Activated CD8-positive, alpha-beta T cell treated with anti-CD3 and anti-CD28 coated beads, Interleukin-2, amount 10 ng/mL, durations not matched to agents 7 days and 5 days (primary cell): ENCODE results near the gene FUT9. TPM values are rescaled to one million over a fixed set of nuclear protein-coding genes. Genes with fewer than 3 reads are reported as not detected.
"Not testable (repeated sequence)": the region's sequence is repeated elsewhere in the genome, so short reads cannot be mapped to it uniquely, and the experiment has no call there.

Experiments
- ATAC-seq: fragments of 150-1000 bp; cut with Tn5 transposase; one replicate; pipeline ENCODE4 v1.10.0; 2021; ENCODE audit warnings: moderate library complexity
- CTCF ChIA-PET: fragments of 350-600 bp; sonication (Branson Sonifier 250); formaldehyde crosslinking; loops from one replicate; lab custom pipeline; 2021; ENCODE audit warnings: antibody characterized with exemption; lab: Charles Lee
- POLR2A ChIA-PET: fragments of 350-600 bp; sonication (Branson Sonifier 250); formaldehyde crosslinking; loops from one replicate; lab custom pipeline; 2021; ENCODE audit warnings: antibody characterized with exemption; lab: Charles Lee
- DNase-seq: peaks from one replicate; pipeline ENCODE4 v3.0.0-alpha.2; 2020
- H3K27ac Mint-ChIP-seq: one replicate; pipeline ENCODE4 v1.8.0; 2021; ENCODE audit warnings: mild to moderate bottlenecking, mixed read lengths
- H3K27me3 Mint-ChIP-seq: one replicate; pipeline ENCODE4 v1.8.0; 2021; ENCODE audit warnings: low read depth, mixed read lengths
- H3K36me3 Mint-ChIP-seq: one replicate; pipeline ENCODE4 v1.8.0; 2021; ENCODE audit warnings: low read depth, mixed read lengths
- H3K4me1 Mint-ChIP-seq: one replicate; pipeline ENCODE4 v1.8.0; 2021; ENCODE audit warnings: low read depth, mixed read lengths
- H3K4me3 Mint-ChIP-seq: one replicate; pipeline ENCODE4 v1.8.0; 2021; ENCODE audit warnings: mild to moderate bottlenecking, mixed read lengths
- H3K9me3 Mint-ChIP-seq: one replicate; pipeline ENCODE4 v1.8.0; 2022; ENCODE audit warnings: mixed read lengths; ENCODE audit not compliant: insufficient read depth
- total RNA-seq, 2 experiments: library from RNA; stranded (reverse); gene quantifications; one replicate each; pipeline ENCODE4 v1.2.3, GENCODE V29; 2021

The FUT9 gene
- total RNA-seq, 2 experiments from 2014 or later: not detected

- DNase-seq (no peak), ATAC-seq (no peak)
- Mint-ChIP-seq H3K4me3 (no peak overlapping the region), H3K27me3 (no peaks in the 10 kb centered on the region), H3K36me3 (no peaks in the 10 kb centered on the region), H3K27ac (no peak overlapping the region), H3K9me3 (no peaks in the 10 kb centered on the region), H3K4me1 (no peaks in the 10 kb centered on the region)
- CTCF ChIA-PET: no interaction called here
- POLR2A ChIA-PET: no interaction called here
These were observed 230.8 kb downstream of the FUT9 start for GRCh38 chr6:96246563-96246962.

DNA sequence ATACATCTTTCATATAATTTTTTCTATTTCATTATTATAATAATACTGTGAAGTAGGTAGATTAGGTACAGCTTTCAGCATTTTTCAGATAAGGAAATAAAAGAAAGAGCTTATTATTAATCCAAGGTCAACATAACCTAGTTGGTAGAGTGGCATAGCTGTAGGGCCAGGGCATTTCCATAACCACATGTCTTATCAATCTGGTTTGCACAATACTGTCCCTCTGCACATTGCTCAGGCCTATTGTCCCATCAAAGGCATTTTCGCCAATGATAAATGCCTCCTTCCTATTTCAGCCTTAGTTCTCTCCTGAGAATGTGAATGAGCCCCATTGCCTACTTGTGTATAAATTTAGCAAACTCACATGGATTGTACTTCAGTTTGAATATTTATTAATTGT, 234.0 kb downstream of the FUT9 start:
- H3K27ac Mint-ChIP-seq: no peak overlapping the region
- no peak for ATAC-seq
- ChIA-PET CTCF (interaction anchor here (1.3 kb wide), 1 partner anchor 219 kb away, joined by 3 read pairs; no protein-coding TSS in a partner anchor), POLR2A (no interaction called here)
- no peaks in the 10 kb centered on the region for H3K9me3 Mint-ChIP-seq
- no peaks in the 10 kb centered on the region for H3K27me3 Mint-ChIP-seq
- no peaks in the 10 kb centered on the region for H3K36me3 Mint-ChIP-seq
- DNase-seq: no peak
- no peak overlapping the region for H3K4me3 Mint-ChIP-seq
- no peaks in the 10 kb centered on the region for H3K4me1 Mint-ChIP-seq

DNA sequence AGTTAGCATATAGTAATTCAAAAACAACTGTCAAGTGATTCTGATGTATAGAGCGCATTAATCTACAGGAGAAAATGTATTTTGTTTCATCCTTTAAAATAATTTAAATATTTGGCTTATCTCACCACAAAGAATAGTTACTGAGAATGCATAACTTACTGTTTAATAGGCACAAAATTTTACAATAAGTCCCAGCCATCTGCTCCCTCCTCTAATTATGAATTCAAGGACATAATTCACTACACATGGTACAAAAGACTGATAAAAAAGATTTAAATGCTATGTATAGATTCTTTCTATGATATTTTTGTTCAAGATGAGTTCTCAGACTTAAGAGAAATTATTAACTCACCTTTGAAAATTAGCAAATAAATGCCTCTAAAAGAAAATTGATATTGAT, 242.0 kb downstream of the FUT9 start:
- ChIA-PET CTCF (no interaction called here), POLR2A (no interaction called here)
- Mint-ChIP-seq H3K27me3 (no peaks in the 10 kb centered on the region), H3K27ac (no peak overlapping the region), H3K4me3 (no peak overlapping the region), H3K4me1 (no peaks in the 10 kb centered on the region), H3K9me3 (no peaks in the 10 kb centered on the region), H3K36me3 (no peaks in the 10 kb centered on the region)
- ATAC-seq: no peak
- no peak for DNase-seq

- not testable (repeated sequence) for H3K36me3 Mint-ChIP-seq, H3K4me3 Mint-ChIP-seq
These were observed 245.1 kb downstream of the FUT9 start for GRCh38 chr6:96260787-96261430.

More at GRCh38 chr6:96260787-96261430, 245.1 kb downstream of the FUT9 start:
- POLR2A ChIA-PET, H3K27me3 Mint-ChIP-seq, DNase-seq, H3K9me3 Mint-ChIP-seq, CTCF ChIA-PET, H3K27ac Mint-ChIP-seq, ATAC-seq, H3K4me1 Mint-ChIP-seq: not testable (repeated sequence)
